SK-N-SH (cell line): ENCODE results near the gene DNAJC5. TPM values are rescaled to one million over a fixed set of nuclear protein-coding genes. Genes with fewer than 3 reads are reported as not detected.

ENCODE experiments used
- CTCF ChIA-PET: fragments of 300-600, 350-600 bp; formaldehyde crosslinking; extraction: SDS; loops from one replicate; lab custom pipeline; 2021; lab: Yijun Ruan, JAX
- POLR2A ChIA-PET: fragments of 350-600 bp; sonication (Branson Sonifier 250); formaldehyde crosslinking; extraction: SDS; loops from one replicate; lab custom pipeline; 2020; ENCODE audit warnings: antibody characterized with exemption, inconsistent platforms; lab: Yijun Ruan, JAX
- DNase-seq: peaks from one replicate; pipeline ENCODE4 v3.0.0; 2012
- H2AFZ ChIP-seq: fragments of 200-600 bp; sonication (generic); 2 replicates; pipeline ENCODE4 v1.8.1; 2016; ENCODE audit warnings: antibody characterized with exemption, mild to moderate bottlenecking, low read depth
- H3F3A ChIP-seq: fragments of 200-600 bp; sonication (generic); replicated peaks from 2 replicates; pipeline ENCODE3; 2016; ENCODE audit warnings: antibody characterized with exemption, mild to moderate bottlenecking; ENCODE audit not compliant: insufficient read depth
- H3K27ac ChIP-seq, 2 experiments: fragments of 200-500 bp in 1 of 2; fragments of 200-600 bp in 1 of 2; sonication (Bioruptor generic) in 1 of 2; sonication (generic), shearing (Covaris generic) in 1 of 2; 2 replicates each; pipeline versions ENCODE4 v1.5.1 to v1.6.1; 2014 to 2016; ENCODE audit warnings: low read depth in 2 of 2, inconsistent platforms in 1 of 2, low read length in 1 of 2, mild to moderate bottlenecking in 1 of 2, mixed read lengths in 1 of 2
- H3K27me3 ChIP-seq: fragments of 200-600 bp; sonication (generic), shearing (Covaris generic); 2 replicates; pipeline ENCODE4 v1.6.1; 2016; ENCODE audit warnings: mixed run types; ENCODE audit not compliant: insufficient read depth
- H3K36me3 ChIP-seq, 2 experiments: fragments of 200-500 bp in 1 of 2; fragments of 200-600 bp in 1 of 2; sonication (Bioruptor generic) in 1 of 2; sonication (generic) in 1 of 2; replicated peaks in 1 of 2; 2 replicates each; pipeline versions ENCODE3 to v1.5.1; 2014 to 2016; ENCODE audit warnings: low read length in 1 of 2, mild to moderate bottlenecking in 1 of 2; ENCODE audit not compliant: insufficient read depth in 2 of 2, control insufficient read depth in 1 of 2
- H3K4me1 ChIP-seq, 2 experiments: fragments of 200-500 bp in 1 of 2; fragments of 200-600 bp in 1 of 2; sonication (Bioruptor generic) in 1 of 2; sonication (generic), shearing (Covaris generic) in 1 of 2; 2 replicates each; pipeline versions ENCODE4 v1.5.1 to v1.6.1; 2014 to 2016; ENCODE audit warnings: low read depth in 1 of 2, low read length in 1 of 2, mixed run types in 1 of 2; ENCODE audit not compliant: insufficient read depth in 2 of 2, control insufficient read depth in 1 of 2
- H3K4me2 ChIP-seq: fragments of 200-600 bp; sonication (generic), shearing (Covaris generic); 2 replicates; pipeline ENCODE4 v1.6.1; 2017; ENCODE audit warnings: mixed run types
- H3K4me3 ChIP-seq, 2 experiments: fragments of 200-500 bp in 1 of 2; fragments of 200-600 bp in 1 of 2; sonication (Bioruptor generic) in 1 of 2; sonication (generic), shearing (Covaris generic) in 1 of 2; 2 replicates each; pipeline versions ENCODE4 v1.5.1 to v1.8.1; 2014 to 2016; ENCODE audit warnings: low read depth in 2 of 2, inconsistent platforms in 1 of 2, low read length in 1 of 2, mild to moderate bottlenecking in 1 of 2, mixed read lengths in 1 of 2, moderate library complexity in 1 of 2
- H3K79me2 ChIP-seq: fragments of 200-600 bp; sonication (generic); 2 replicates; pipeline ENCODE4 v1.8.1; 2017; ENCODE audit warnings: mild to moderate bottlenecking; ENCODE audit not compliant: insufficient read depth
- H3K9ac ChIP-seq: fragments of 200-600 bp; sonication (generic); 2 replicates; pipeline ENCODE4 v1.6.1; 2017; ENCODE audit warnings: mixed run types
- H3K9me2 ChIP-seq: fragments of 200-600 bp; sonication (generic); 2 replicates; pipeline ENCODE4 v1.6.1; 2017; ENCODE audit warnings: mixed run types
- H3K9me3 ChIP-seq: fragments of 200-600 bp; sonication (generic); 2 replicates; pipeline ENCODE4 v1.6.1; 2017; ENCODE audit warnings: mixed run types, mild to moderate bottlenecking, moderate library complexity
- H4K20me1 ChIP-seq: fragments of 200-600 bp; sonication (generic); 2 replicates; pipeline ENCODE4 v1.6.1; 2017; ENCODE audit warnings: mild to moderate bottlenecking, mixed run types; ENCODE audit not compliant: insufficient read depth
- ELF1 ChIP-seq: IDR thresholded peaks from 2 replicates; pipeline ENCODE4 v1.4.0; 2012
- EZH2phosphoT487 ChIP-seq: fragments of 200-600 bp; sonication (generic); IDR thresholded peaks from 2 replicates; pipeline ENCODE4 v1.6.1; 2017; ENCODE audit warnings: low read depth, mixed run types, mild to moderate bottlenecking, antibody characterized with exemption, moderate library complexity, borderline replicate concordance
- FOXJ3 ChIP-seq: sonication (generic); formaldehyde crosslinking; IDR thresholded peaks from 2 replicates; pipeline ENCODE4 v1.5.1; 2020; ENCODE audit warnings: mild to moderate bottlenecking, missing genetic modification reagents
- GABPA ChIP-seq: IDR thresholded peaks from 2 replicates; pipeline ENCODE4 v1.4.0; 2012; ENCODE audit warnings: low read depth, mild to moderate bottlenecking
- MEF2A ChIP-seq: IDR thresholded peaks from 2 replicates; pipeline ENCODE4 v1.4.0; 2012; ENCODE audit warnings: low read depth, borderline replicate concordance
- MXI1 ChIP-seq: IDR thresholded peaks from 2 replicates; pipeline ENCODE4 v1.6.1; 2012; ENCODE audit warnings: mild to moderate bottlenecking, low read depth, low read length, improper control_type of control experiment
- NRF1 ChIP-seq: IDR thresholded peaks from 2 replicates; pipeline ENCODE4 v1.6.1; 2012; ENCODE audit warnings: low read depth, mild to moderate bottlenecking, low read length
- RCOR1 ChIP-seq: fragments of 150-350 bp; IDR thresholded peaks from 2 replicates; pipeline ENCODE4 v1.6.1; 2017; ENCODE audit warnings: antibody characterized with exemption, low read length
- RFX5 ChIP-seq: IDR thresholded peaks from 2 replicates; pipeline ENCODE4 v1.6.1; 2012; ENCODE audit warnings: mild to moderate bottlenecking, improper control_type of control experiment, low read length
- RXRA ChIP-seq: IDR thresholded peaks from 2 replicates; pipeline ENCODE4 v1.4.0; 2012; ENCODE audit warnings: low read depth, mild to moderate bottlenecking, borderline replicate concordance
- SIN3A ChIP-seq: IDR thresholded peaks from 2 replicates; pipeline ENCODE4 v1.6.1; 2012; ENCODE audit warnings: low read depth, mild to moderate bottlenecking, low read length, moderate library complexity, borderline replicate concordance
- TAF1 ChIP-seq: IDR thresholded peaks from 2 replicates; pipeline ENCODE4 v1.6.1; 2012; ENCODE audit warnings: low read depth, mild to moderate bottlenecking, low read length, moderate library complexity, borderline replicate concordance
- TEAD4 ChIP-seq: IDR thresholded peaks from 2 replicates; pipeline ENCODE4 v1.4.0; 2012; ENCODE audit warnings: mild to moderate bottlenecking, borderline replicate concordance; ENCODE audit not compliant: insufficient read depth
- YY1 ChIP-seq: IDR thresholded peaks from 2 replicates; pipeline ENCODE4 v1.4.0; 2012; ENCODE audit warnings: low read depth, mild to moderate bottlenecking
- WGBS: methylation state at CpG from one replicate; pipeline ENCODE4 v1.1.6; 2017; ENCODE audit warnings: low lambda C conversion rate; 5-methylcytosine and 5-hydroxymethylcytosine counted together
- polyA plus RNA-seq, 3 experiments: library from polyadenylated mRNA; depleted of rRNA; stranded (reverse); fragments of >200 nt; gene quantifications; 2 replicates each; pipeline ENCODE4 v1.2.3, GENCODE V29; 2012
- TF ChIP-seq, protein P1 (sequence below): IDR thresholded peaks from 2 replicates; pipeline ENCODE4 v1.4.0; 2012; ENCODE audit warnings: low read depth, borderline replicate concordance
- TF ChIP-seq, protein P2 (sequence below): fragments of 200-600 bp; sonication (generic); IDR thresholded peaks from 2 replicates; pipeline ENCODE4 v1.6.1; 2017; ENCODE audit warnings: antibody characterized with exemption, mild to moderate bottlenecking, moderate library complexity
- TF ChIP-seq, protein P3 (sequence below): fragments of 150-350 bp; IDR thresholded peaks from 2 replicates; pipeline ENCODE4 v1.6.1; 2017; ENCODE audit warnings: antibody characterized with exemption, low read length, low read depth, borderline replicate concordance
- TF ChIP-seq, protein P4 (sequence below): IDR thresholded peaks from 2 replicates; pipeline ENCODE4 v1.4.0; 2012; ENCODE audit warnings: low read depth, borderline replicate concordance
- TF ChIP-seq, protein P5 (sequence below): IDR thresholded peaks from 2 replicates; pipeline ENCODE4 v1.4.0; 2012; ENCODE audit warnings: low read depth

The DNAJC5 gene
- polyA plus RNA-seq, 1 of the 3 experiments (the other 2 are of a cell fraction) = 24.2 TPM

DNA sequence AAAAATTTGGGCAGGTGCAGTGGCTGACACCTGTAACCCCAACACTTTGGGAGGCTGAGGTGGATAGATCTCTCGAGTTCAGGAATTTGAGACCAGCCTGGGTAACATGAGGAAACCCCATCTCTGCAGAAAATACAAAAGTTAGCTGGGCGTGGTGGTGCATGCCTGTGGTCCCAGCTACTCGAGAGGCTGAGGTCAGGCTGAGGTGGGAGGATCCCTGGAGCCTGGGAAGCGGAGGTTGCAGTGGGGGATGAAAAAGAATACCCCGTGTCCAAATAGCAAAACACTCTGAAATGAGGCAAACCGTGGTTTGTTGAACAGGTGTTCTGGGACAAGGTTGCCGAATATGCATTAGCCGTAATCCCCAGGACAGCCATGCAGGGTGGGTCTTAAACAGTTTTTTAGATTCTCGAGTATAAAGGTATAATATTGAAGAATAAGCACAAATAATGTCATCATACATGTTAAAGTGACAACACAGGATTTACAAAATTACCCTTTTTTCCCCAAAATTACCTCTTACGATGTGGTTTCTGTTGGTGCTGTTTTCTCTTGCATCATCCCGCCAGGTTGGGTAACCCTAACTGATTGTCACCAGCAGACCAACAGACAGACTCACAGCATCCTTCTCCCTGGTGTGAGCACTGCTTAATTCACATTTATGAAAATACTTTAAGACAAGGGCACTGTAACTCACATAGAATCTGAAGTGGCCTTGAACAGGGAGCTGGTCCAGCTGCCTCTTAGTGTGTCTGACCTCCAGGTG is 9.1 kb downstream of the DNAJC5 start (continued):
- no peak for TF ChIP-seq FOXJ3 (CRISPR knock-in tag)
- TF ChIP-seq, protein P1, sequence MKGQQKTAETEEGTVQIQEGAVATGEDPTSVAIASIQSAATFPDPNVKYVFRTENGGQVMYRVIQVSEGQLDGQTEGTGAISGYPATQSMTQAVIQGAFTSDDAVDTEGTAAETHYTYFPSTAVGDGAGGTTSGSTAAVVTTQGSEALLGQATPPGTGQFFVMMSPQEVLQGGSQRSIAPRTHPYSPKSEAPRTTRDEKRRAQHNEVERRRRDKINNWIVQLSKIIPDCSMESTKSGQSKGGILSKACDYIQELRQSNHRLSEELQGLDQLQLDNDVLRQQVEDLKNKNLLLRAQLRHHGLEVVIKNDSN = no peak
- TF ChIP-seq EZH2phosphoT487 = no peak
- TF ChIP-seq MXI1 = no peak
- no peak for TF ChIP-seq TEAD4
- no peak for TF ChIP-seq YY1
- TF ChIP-seq RCOR1 = no peak
- TF ChIP-seq, protein P2, sequence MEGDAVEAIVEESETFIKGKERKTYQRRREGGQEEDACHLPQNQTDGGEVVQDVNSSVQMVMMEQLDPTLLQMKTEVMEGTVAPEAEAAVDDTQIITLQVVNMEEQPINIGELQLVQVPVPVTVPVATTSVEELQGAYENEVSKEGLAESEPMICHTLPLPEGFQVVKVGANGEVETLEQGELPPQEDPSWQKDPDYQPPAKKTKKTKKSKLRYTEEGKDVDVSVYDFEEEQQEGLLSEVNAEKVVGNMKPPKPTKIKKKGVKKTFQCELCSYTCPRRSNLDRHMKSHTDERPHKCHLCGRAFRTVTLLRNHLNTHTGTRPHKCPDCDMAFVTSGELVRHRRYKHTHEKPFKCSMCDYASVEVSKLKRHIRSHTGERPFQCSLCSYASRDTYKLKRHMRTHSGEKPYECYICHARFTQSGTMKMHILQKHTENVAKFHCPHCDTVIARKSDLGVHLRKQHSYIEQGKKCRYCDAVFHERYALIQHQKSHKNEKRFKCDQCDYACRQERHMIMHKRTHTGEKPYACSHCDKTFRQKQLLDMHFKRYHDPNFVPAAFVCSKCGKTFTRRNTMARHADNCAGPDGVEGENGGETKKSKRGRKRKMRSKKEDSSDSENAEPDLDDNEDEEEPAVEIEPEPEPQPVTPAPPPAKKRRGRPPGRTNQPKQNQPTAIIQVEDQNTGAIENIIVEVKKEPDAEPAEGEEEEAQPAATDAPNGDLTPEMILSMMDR = no peak
- TF ChIP-seq ELF1 = no peak

DNA sequence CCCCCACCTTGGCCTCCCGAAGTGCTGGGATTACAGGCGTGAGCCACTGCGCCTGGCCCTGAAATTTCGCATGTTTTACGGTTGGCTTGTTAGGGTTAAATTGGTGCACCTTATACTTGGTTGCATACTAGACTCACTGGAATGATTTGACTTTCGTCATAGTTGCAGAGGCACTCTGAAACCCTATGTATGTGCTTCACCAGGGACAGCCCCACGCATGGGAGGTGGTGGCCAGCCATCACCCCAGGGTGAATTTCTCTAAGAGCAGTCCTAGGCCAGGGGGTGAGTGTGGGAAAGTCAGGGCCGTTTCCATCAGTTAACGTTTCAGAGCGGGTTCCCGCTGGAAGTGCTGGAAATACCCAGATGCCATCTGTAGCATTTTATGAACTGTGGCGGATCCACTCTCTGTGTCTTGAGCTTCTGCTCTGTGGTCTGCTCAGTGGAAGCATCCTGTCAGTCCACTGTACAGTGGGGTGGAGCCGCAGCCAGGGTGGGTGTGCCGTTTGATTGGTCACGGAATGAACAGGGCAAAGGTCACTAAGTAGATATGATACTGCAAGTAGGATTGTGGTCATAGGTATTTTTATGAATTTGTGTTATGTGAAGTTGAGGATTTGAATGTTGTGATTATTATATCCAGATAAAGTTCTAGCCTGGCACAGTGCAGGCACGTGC is 13.2 kb downstream of the DNAJC5 start:
- CTCF ChIA-PET = interaction anchor here (1.3 to 2.5 kb wide), 3 partner anchors 13 to 149 kb away, joined by 4 to 6 read pairs (median 4); partner anchors contain the start of genes DNAJC5 and PRPF6
- H3F3A ChIP-seq = peaks cover 3% of the 10 kb centered on the region
- no peak for TF ChIP-seq ELF1
- no peak for TF ChIP-seq SIN3A
- TF ChIP-seq FOXJ3 (CRISPR knock-in tag) = no peak
- TF ChIP-seq, protein P3, sequence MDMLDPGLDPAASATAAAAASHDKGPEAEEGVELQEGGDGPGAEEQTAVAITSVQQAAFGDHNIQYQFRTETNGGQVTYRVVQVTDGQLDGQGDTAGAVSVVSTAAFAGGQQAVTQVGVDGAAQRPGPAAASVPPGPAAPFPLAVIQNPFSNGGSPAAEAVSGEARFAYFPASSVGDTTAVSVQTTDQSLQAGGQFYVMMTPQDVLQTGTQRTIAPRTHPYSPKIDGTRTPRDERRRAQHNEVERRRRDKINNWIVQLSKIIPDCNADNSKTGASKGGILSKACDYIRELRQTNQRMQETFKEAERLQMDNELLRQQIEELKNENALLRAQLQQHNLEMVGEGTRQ = no peak
- TF ChIP-seq, protein P4, sequence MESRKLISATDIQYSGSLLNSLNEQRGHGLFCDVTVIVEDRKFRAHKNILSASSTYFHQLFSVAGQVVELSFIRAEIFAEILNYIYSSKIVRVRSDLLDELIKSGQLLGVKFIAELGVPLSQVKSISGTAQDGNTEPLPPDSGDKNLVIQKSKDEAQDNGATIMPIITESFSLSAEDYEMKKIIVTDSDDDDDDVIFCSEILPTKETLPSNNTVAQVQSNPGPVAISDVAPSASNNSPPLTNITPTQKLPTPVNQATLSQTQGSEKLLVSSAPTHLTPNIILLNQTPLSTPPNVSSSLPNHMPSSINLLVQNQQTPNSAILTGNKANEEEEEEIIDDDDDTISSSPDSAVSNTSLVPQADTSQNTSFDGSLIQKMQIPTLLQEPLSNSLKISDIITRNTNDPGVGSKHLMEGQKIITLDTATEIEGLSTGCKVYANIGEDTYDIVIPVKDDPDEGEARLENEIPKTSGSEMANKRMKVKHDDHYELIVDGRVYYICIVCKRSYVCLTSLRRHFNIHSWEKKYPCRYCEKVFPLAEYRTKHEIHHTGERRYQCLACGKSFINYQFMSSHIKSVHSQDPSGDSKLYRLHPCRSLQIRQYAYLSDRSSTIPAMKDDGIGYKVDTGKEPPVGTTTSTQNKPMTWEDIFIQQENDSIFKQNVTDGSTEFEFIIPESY = no peak
- TF ChIP-seq RFX5 = no peak
- TF ChIP-seq TAF1 = no peak
- no peak for TF ChIP-seq TEAD4
- no peak for TF ChIP-seq GABPA
- TF ChIP-seq, protein P5, sequence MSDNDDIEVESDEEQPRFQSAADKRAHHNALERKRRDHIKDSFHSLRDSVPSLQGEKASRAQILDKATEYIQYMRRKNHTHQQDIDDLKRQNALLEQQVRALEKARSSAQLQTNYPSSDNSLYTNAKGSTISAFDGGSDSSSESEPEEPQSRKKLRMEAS = no peak
- TF ChIP-seq NRF1 = no peak
- no peak for TF ChIP-seq MEF2A
- TF ChIP-seq RXRA = no peak
- TF ChIP-seq YY1 = no peak

More for the DNA sequence above, 13.2 kb downstream of the DNAJC5 start:
- Histone ChIP-seq H3K4me1 (peaks cover 0 to 6% of the 10 kb centered on the region in 2 experiments; a peak in 1 of 4 replicates), H3K27ac (no peak overlapping the region), H3K79me2 (peaks cover 100% of the 10 kb centered on the region), H3K9ac (no peak overlapping the region), H3K27me3 (no peaks in the 10 kb centered on the region), H3K9me3 (no peaks in the 10 kb centered on the region), H3K4me3 (no peak overlapping the region), H3K9me2 (no peaks in the 10 kb centered on the region), H3K36me3 (no peaks in the 10 kb centered on the region), H2AFZ (no peak overlapping the region), H3K4me2 (no peak overlapping the region), H4K20me1 (peaks cover 98% of the 10 kb centered on the region)
- DNase-seq = no peak
- POLR2A ChIA-PET = no interaction called here
- WGBS = 96% methylated on average over 16 of the region's 16 CpGs
